Caco-2 (cell line): ENCODE results near the gene CNIH3. TPM values are rescaled to one million over a fixed set of nuclear protein-coding genes. Genes with fewer than 3 reads are reported as not detected.

Experiments used
- BruUV-seq: library from RNA; stranded (reverse); fragments of 400-500 nt; replicated peaks from 2 replicates; lab custom pipeline; 2021; lab: Mats Ljungman, UMichigan
- CTCF ChIA-PET: fragments of 300-600 bp; sonication (Branson Sonifier 250); formaldehyde crosslinking; loops from one replicate; lab custom pipeline; 2022; ENCODE audit warnings: antibody characterized with exemption; lab: Charles Lee
- POLR2A ChIA-PET: fragments of 300-600 bp; sonication (Branson Sonifier 250); formaldehyde crosslinking; loops from one replicate; lab custom pipeline; 2022; ENCODE audit warnings: antibody characterized with exemption; lab: Charles Lee
- DNase-seq, 2 experiments: peaks; one replicate each; pipeline versions ENCODE4 v3.0.0 to v3.0.0-alpha.2; 2020 to 2022
- H3K27me3 ChIP-seq: replicated peaks from 2 replicates; pipeline ENCODE4 v1.6.0; 2011; ENCODE audit warnings: low read length; ENCODE audit not compliant: control insufficient read depth, insufficient read depth
- H3K36me3 ChIP-seq: 2 replicates; pipeline ENCODE4 v1.5.1; 2011; ENCODE audit warnings: low read length; ENCODE audit not compliant: control insufficient read depth, insufficient read depth
- H3K4me1 ChIP-seq: fragments of 250-450 bp; sonication (Bioruptor Pico); 2 replicates; pipeline ENCODE4 v1.5.1; 2020; ENCODE audit warnings: mild to moderate bottlenecking
- H3K4me3 ChIP-seq: 2 replicates; pipeline ENCODE4 v1.5.1; 2011; ENCODE audit warnings: low read depth, mild to moderate bottlenecking, control low read depth, low read length
- H3K9me3 ChIP-seq: fragments of 250-450 bp; sonication (Bioruptor Pico); 2 replicates; pipeline ENCODE4 v1.5.1; 2020; ENCODE audit warnings: mild to moderate bottlenecking, moderate library complexity
- H3K27ac Mint-ChIP-seq: one replicate; pipeline ENCODE4 v1.8.0; 2022; ENCODE audit warnings: mixed read lengths; ENCODE audit not compliant: unreplicated experiment
- H3K27me3 Mint-ChIP-seq: one replicate; pipeline ENCODE4 v1.8.0; 2022; ENCODE audit warnings: mixed read lengths; ENCODE audit not compliant: insufficient read depth, unreplicated experiment
- H3K36me3 Mint-ChIP-seq: one replicate; pipeline ENCODE4 v1.8.0; 2022; ENCODE audit warnings: mild to moderate bottlenecking, mixed read lengths; ENCODE audit not compliant: insufficient read depth, unreplicated experiment
- H3K4me1 Mint-ChIP-seq: one replicate; pipeline ENCODE4 v1.8.0; 2022; ENCODE audit warnings: low read depth, mixed read lengths; ENCODE audit not compliant: unreplicated experiment
- H3K4me3 Mint-ChIP-seq: one replicate; pipeline ENCODE4 v1.8.0; 2022; ENCODE audit warnings: mild to moderate bottlenecking, moderate library complexity, mixed read lengths; ENCODE audit not compliant: unreplicated experiment
- H3K9me3 Mint-ChIP-seq: one replicate; pipeline ENCODE4 v1.8.0; 2022; ENCODE audit warnings: mixed read lengths; ENCODE audit not compliant: unreplicated experiment
- intact Hi-C: fragments of 100-400 bp; cut with micrococcal nuclease; formaldehyde crosslinking; loops from one replicate; pipeline ENCODE4 v1.10.0; 2022; ENCODE audit not compliant: unreplicated experiment
- total RNA-seq: library from RNA; stranded (reverse); gene quantifications from 2 replicates; pipeline ENCODE4 v1.2.3, GENCODE V29; 2022
- TF ChIP-seq, protein P1 (sequence below), 2 experiments: fragments of 200-600 bp in 1 of 2; IDR thresholded peaks; 1 replicate in 1 of 2; 2 replicates in 1 of 2; pipeline versions ENCODE4 v1.5.1 to v1.8.0; 2011 to 2022; ENCODE audit warnings: antibody characterized with exemption in 1 of 2, control low read depth in 1 of 2, inconsistent platforms in 1 of 2, low read depth in 1 of 2, low read length in 1 of 2, mild to moderate bottlenecking in 1 of 2, moderate library complexity in 1 of 2; ENCODE audit not compliant: insufficient read depth in 1 of 2, severe bottlenecking in 1 of 2, unreplicated experiment in 1 of 2

Gene CNIH3
- total RNA-seq, 1 experiment from 2014 or later: 2.2 TPM

DNA sequence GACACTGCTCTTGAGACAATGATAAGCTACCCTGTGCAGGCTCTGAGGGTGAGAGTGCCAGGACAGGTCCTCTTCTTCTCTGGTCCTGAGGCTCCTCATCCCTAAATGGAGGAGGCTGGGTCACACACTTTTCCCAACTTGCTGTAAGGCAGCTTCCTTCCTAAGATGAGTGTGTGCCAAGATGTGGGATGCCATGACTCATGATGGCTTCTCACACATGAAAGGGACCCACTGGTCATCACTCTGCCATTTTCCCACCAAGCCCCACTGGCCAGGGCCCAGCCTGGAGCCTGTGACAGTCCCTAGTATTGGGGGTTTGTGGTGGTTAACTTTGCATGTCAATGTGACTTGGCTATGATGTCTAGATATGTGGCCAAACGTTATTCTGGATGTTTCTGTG is 54.4 kb downstream of the CNIH3 start:
- Histone ChIP-seq H3K4me1 (0 out of 2 replicates have a peak, but pooled peaks cover 4% of the 10 kb centered on the region), H3K36me3 (no peaks in the 10 kb centered on the region), H3K4me3 (no peak overlapping the region), H3K27me3 (no peaks in the 10 kb centered on the region; the same call in 1 of the 2 replicates), H3K9me3 (no peaks in the 10 kb centered on the region)
- no peak for DNase-seq
- BruUV-seq: no TSS peak
- no peaks in the 10 kb centered on the region for H3K4me1 Mint-ChIP-seq
- H3K4me3 Mint-ChIP-seq: no peak overlapping the region
- H3K27ac Mint-ChIP-seq: no peak overlapping the region
- no peaks in the 10 kb centered on the region for H3K9me3 Mint-ChIP-seq
- no peaks in the 10 kb centered on the region for H3K27me3 Mint-ChIP-seq
- no peaks in the 10 kb centered on the region for H3K36me3 Mint-ChIP-seq
- TF ChIP-seq, protein P1, sequence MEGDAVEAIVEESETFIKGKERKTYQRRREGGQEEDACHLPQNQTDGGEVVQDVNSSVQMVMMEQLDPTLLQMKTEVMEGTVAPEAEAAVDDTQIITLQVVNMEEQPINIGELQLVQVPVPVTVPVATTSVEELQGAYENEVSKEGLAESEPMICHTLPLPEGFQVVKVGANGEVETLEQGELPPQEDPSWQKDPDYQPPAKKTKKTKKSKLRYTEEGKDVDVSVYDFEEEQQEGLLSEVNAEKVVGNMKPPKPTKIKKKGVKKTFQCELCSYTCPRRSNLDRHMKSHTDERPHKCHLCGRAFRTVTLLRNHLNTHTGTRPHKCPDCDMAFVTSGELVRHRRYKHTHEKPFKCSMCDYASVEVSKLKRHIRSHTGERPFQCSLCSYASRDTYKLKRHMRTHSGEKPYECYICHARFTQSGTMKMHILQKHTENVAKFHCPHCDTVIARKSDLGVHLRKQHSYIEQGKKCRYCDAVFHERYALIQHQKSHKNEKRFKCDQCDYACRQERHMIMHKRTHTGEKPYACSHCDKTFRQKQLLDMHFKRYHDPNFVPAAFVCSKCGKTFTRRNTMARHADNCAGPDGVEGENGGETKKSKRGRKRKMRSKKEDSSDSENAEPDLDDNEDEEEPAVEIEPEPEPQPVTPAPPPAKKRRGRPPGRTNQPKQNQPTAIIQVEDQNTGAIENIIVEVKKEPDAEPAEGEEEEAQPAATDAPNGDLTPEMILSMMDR (IDR thresholded peaks at IDR 0.05; ENCODE audit: insufficient read depth in 1 of 2, low read depth in 1 of 2, low read length in 1 of 2, severe bottlenecking in 1 of 2, unreplicated experiment in 1 of 2): no peak
- ChIA-PET CTCF (no interaction called here), POLR2A (no interaction called here)
- intact Hi-C loops: no loop called here

DNA sequence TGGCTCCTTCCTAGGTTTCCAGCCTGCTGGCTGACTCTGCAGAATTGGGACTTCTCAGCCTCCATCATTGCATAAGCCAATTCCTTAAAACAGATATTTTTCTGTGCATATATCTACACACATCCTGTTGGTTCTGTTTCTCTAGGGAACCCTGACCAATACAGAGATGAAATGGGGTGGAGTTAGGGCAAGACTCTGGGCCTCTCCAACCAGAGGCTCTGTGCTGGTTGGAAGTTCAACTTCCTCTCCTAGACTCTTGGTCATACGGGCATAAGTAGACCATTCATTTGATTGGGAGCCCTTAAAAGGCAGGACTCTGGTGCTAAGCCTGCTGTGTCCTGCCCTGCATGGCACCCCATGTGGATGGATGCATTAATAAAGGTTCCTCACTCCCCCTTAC is 55.0 kb downstream of the CNIH3 start:
- CTCF ChIA-PET: no interaction called here
- BruUV-seq: no TSS peak
- Histone ChIP-seq H3K4me1 (no peaks in the 10 kb centered on the region), H3K9me3 (no peaks in the 10 kb centered on the region), H3K27me3 (no peaks in the 10 kb centered on the region; the same call in 1 of the 2 replicates), H3K4me3 (no peak overlapping the region), H3K36me3 (no peaks in the 10 kb centered on the region)
- no peak overlapping the region for H3K27ac Mint-ChIP-seq
- no peaks in the 10 kb centered on the region for H3K9me3 Mint-ChIP-seq
- no peaks in the 10 kb centered on the region for H3K36me3 Mint-ChIP-seq
- DNase-seq: no peak
- no peak overlapping the region for H3K4me3 Mint-ChIP-seq
- TF ChIP-seq, protein P1 (IDR thresholded peaks at IDR 0.05; ENCODE audit: insufficient read depth in 1 of 2, low read depth in 1 of 2, low read length in 1 of 2, severe bottlenecking in 1 of 2, unreplicated experiment in 1 of 2): no peak
- intact Hi-C loops: no loop called here
- POLR2A ChIA-PET: no interaction called here
- no peaks in the 10 kb centered on the region for H3K27me3 Mint-ChIP-seq
- no peaks in the 10 kb centered on the region for H3K4me1 Mint-ChIP-seq

DNA sequence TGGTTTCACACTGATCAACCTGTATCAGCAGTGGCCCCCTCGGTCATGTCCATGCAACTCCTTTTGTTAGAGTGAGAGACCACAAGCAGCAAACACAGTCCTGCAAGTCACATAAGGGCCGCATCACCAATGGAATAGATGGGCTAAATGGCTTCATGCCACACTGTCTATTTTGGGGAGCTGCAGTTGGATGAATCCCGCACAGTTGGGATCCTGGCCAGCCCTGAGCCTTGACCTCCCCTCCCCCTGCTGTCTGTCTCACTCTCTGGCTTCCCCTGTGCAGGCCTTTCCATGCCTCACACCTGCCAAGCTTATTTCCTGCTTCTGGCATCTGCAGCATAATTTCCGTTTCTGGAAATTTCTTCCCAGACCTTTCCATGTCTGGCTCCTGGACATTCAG is 57.0 kb downstream of the CNIH3 start:
- Mint-ChIP-seq H3K9me3 (no peaks in the 10 kb centered on the region), H3K4me1 (no peaks in the 10 kb centered on the region), H3K27me3 (no peaks in the 10 kb centered on the region), H3K4me3 (no peak overlapping the region), H3K36me3 (no peaks in the 10 kb centered on the region), H3K27ac (no peak overlapping the region)
- no peaks in the 10 kb centered on the region for H3K36me3 ChIP-seq
- TF ChIP-seq, protein P1 (IDR thresholded peaks at IDR 0.05; ENCODE audit: insufficient read depth in 1 of 2, low read depth in 1 of 2, low read length in 1 of 2, severe bottlenecking in 1 of 2, unreplicated experiment in 1 of 2): no peak
- DNase-seq: no peak
- intact Hi-C loops: no loop called here
- H3K27me3 ChIP-seq: no peaks in the 10 kb centered on the region
- POLR2A ChIA-PET: no interaction called here
- H3K4me3 ChIP-seq: no peak overlapping the region
- CTCF ChIA-PET: interaction anchor here (0.8 kb wide), 1 partner anchor 249 kb away, joined by 3 read pairs; no protein-coding TSS in a partner anchor
- no peaks in the 10 kb centered on the region for H3K9me3 ChIP-seq
- no TSS peak for BruUV-seq
- no peaks in the 10 kb centered on the region for H3K4me1 ChIP-seq
